Measurements from ENCODE around the gene CLDND1.

Gene CLDND1

DNA sequence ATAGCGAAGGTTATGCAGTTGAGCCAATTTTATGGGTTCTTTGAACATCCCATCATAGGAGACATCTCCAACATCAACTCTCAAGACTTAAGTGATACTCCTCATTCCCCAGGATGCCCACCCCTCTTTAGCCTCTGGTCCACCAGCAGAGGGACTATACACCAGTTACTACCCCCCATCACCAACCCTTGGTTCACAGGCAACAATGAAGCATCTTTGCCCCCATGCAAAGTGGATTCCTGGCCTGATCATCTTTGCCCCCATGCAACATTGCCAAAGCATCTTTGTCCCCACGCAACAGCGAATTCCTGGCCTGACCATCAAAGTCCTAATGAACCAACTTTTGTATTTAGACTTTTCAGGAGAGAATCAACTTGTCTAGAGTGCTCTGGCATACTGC is 28.1 kb upstream of the CLDND1 start:
- TF ChIP-seq BACH2 (CRISPR knock-in tag; IDR thresholded peaks at IDR 0.05; ENCODE audit: borderline replicate concordance), result no peak
- TF ChIP-seq, protein P1, sequence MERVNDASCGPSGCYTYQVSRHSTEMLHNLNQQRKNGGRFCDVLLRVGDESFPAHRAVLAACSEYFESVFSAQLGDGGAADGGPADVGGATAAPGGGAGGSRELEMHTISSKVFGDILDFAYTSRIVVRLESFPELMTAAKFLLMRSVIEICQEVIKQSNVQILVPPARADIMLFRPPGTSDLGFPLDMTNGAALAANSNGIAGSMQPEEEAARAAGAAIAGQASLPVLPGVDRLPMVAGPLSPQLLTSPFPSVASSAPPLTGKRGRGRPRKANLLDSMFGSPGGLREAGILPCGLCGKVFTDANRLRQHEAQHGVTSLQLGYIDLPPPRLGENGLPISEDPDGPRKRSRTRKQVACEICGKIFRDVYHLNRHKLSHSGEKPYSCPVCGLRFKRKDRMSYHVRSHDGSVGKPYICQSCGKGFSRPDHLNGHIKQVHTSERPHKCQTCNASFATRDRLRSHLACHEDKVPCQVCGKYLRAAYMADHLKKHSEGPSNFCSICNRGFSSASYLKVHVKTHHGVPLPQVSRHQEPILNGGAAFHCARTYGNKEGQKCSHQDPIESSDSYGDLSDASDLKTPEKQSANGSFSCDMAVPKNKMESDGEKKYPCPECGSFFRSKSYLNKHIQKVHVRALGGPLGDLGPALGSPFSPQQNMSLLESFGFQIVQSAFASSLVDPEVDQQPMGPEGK (CRISPR knock-in tag; IDR thresholded peaks at IDR 0.05; ENCODE audit: borderline replicate concordance), result no peak
- TF ChIP-seq ARNTL (CRISPR knock-in tag; IDR thresholded peaks at IDR 0.05; ENCODE audit: borderline replicate concordance, low read depth), result no peak
- TF ChIP-seq, protein P2, sequence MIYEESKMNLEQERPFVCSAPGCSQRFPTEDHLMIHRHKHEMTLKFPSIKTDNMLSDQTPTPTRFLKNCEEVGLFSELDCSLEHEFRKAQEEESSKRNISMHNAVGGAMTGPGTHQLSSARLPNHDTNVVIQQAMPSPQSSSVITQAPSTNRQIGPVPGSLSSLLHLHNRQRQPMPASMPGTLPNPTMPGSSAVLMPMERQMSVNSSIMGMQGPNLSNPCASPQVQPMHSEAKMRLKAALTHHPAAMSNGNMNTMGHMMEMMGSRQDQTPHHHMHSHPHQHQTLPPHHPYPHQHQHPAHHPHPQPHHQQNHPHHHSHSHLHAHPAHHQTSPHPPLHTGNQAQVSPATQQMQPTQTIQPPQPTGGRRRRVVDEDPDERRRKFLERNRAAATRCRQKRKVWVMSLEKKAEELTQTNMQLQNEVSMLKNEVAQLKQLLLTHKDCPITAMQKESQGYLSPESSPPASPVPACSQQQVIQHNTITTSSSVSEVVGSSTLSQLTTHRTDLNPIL (CRISPR knock-in tag; IDR thresholded peaks at IDR 0.05; ENCODE audit: low read depth), result no peak
- TF ChIP-seq, protein P3, sequence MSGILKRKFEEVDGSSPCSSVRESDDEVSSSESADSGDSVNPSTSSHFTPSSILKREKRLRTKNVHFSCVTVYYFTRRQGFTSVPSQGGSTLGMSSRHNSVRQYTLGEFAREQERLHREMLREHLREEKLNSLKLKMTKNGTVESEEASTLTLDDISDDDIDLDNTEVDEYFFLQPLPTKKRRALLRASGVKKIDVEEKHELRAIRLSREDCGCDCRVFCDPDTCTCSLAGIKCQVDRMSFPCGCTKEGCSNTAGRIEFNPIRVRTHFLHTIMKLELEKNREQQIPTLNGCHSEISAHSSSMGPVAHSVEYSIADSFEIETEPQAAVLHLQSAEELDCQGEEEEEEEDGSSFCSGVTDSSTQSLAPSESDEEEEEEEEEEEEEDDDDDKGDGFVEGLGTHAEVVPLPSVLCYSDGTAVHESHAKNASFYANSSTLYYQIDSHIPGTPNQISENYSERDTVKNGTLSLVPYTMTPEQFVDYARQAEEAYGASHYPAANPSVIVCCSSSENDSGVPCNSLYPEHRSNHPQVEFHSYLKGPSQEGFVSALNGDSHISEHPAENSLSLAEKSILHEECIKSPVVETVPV (CRISPR knock-in tag; IDR thresholded peaks at IDR 0.05), result no peak
- TF ChIP-seq ISL1 (CRISPR knock-in tag; IDR thresholded peaks at IDR 0.05), result no peak
- TF ChIP-seq ZFP30 (CRISPR knock-in tag; IDR thresholded peaks at IDR 0.05), result no peak
- TF ChIP-seq CSDC2 (CRISPR knock-in tag; IDR thresholded peaks at IDR 0.05), result no peak
- TF ChIP-seq PPARA (CRISPR knock-in tag; IDR thresholded peaks at IDR 0.05; ENCODE audit: borderline replicate concordance), result no peak
- no peak for TF ChIP-seq RARB (CRISPR knock-in tag; IDR thresholded peaks at IDR 0.05)
- TF ChIP-seq ZNF70 (CRISPR knock-in tag; IDR thresholded peaks at IDR 0.05), result no peak
- TF ChIP-seq ZNF565 (CRISPR knock-in tag; conservative IDR thresholded peaks at IDR 0.05; ENCODE audit: low read depth), result no peak
- TF ChIP-seq ZC3H10 (CRISPR knock-in tag; IDR thresholded peaks at IDR 0.05), result no peak
- TF ChIP-seq TCF4 (CRISPR knock-in tag; IDR thresholded peaks at IDR 0.05; ENCODE audit: borderline replicate concordance), result no peak
- TF ChIP-seq, protein P4, sequence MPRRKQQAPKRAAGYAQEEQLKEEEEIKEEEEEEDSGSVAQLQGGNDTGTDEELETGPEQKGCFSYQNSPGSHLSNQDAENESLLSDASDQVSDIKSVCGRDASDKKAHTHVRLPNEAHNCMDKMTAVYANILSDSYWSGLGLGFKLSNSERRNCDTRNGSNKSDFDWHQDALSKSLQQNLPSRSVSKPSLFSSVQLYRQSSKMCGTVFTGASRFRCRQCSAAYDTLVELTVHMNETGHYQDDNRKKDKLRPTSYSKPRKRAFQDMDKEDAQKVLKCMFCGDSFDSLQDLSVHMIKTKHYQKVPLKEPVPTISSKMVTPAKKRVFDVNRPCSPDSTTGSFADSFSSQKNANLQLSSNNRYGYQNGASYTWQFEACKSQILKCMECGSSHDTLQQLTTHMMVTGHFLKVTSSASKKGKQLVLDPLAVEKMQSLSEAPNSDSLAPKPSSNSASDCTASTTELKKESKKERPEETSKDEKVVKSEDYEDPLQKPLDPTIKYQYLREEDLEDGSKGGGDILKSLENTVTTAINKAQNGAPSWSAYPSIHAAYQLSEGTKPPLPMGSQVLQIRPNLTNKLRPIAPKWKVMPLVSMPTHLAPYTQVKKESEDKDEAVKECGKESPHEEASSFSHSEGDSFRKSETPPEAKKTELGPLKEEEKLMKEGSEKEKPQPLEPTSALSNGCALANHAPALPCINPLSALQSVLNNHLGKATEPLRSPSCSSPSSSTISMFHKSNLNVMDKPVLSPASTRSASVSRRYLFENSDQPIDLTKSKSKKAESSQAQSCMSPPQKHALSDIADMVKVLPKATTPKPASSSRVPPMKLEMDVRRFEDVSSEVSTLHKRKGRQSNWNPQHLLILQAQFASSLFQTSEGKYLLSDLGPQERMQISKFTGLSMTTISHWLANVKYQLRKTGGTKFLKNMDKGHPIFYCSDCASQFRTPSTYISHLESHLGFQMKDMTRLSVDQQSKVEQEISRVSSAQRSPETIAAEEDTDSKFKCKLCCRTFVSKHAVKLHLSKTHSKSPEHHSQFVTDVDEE (CRISPR knock-in tag; IDR thresholded peaks at IDR 0.05), result no peak
- no peak for TF ChIP-seq TOX (CRISPR knock-in tag; IDR thresholded peaks at IDR 0.05; ENCODE audit: borderline replicate concordance)
- no peak for ATAC-seq

DNA sequence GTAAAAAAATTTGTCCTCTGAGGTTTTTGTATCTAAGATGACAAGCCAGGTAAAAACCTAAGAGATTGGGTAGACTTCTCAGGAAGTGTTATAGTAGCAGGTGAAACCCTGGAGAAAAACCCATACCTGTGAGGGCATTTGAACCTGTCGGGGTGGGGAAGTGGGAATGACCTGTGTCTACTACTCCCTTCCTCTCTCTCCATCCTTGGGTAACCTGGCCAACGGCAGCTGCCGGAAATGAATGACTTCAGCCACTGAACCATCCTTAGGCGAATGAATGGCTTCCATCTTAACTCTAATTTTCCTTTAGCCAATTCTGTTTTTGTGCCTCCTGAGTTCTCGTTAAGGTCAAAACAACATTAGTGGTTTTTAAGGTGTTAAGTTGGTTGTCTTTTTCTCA is 25.8 kb upstream of the CLDND1 start:
- TF ChIP-seq GLIS3 (CRISPR knock-in tag; IDR thresholded peaks at IDR 0.05) (no peak), RARB (CRISPR knock-in tag; IDR thresholded peaks at IDR 0.05) (no peak), ESRRG (CRISPR knock-in tag; IDR thresholded peaks at IDR 0.05) (no peak), ZNF565 (CRISPR knock-in tag; conservative IDR thresholded peaks at IDR 0.05; ENCODE audit: low read depth) (no peak), TOX (CRISPR knock-in tag; IDR thresholded peaks at IDR 0.05; ENCODE audit: borderline replicate concordance) (no peak), CSDC2 (CRISPR knock-in tag; IDR thresholded peaks at IDR 0.05) (no peak), BACH2 (CRISPR knock-in tag; IDR thresholded peaks at IDR 0.05; ENCODE audit: borderline replicate concordance) (no peak), ZC3H10 (CRISPR knock-in tag; IDR thresholded peaks at IDR 0.05) (no peak), ZFP30 (CRISPR knock-in tag; IDR thresholded peaks at IDR 0.05) (no peak), ZNF70 (CRISPR knock-in tag; IDR thresholded peaks at IDR 0.05) (no peak), OSR1 (CRISPR knock-in tag; IDR thresholded peaks at IDR 0.05) (no peak)
- TF ChIP-seq, protein P5, sequence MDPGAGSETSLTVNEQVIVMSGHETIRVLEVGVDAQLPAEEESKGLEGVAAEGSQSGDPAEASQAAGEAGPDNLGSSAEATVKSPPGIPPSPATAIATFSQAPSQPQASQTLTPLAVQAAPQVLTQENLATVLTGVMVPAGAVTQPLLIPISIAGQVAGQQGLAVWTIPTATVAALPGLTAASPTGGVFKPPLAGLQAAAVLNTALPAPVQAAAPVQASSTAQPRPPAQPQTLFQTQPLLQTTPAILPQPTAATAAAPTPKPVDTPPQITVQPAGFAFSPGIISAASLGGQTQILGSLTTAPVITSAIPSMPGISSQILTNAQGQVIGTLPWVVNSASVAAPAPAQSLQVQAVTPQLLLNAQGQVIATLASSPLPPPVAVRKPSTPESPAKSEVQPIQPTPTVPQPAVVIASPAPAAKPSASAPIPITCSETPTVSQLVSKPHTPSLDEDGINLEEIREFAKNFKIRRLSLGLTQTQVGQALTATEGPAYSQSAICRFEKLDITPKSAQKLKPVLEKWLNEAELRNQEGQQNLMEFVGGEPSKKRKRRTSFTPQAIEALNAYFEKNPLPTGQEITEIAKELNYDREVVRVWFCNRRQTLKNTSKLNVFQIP (CRISPR knock-in tag; IDR thresholded peaks at IDR 0.05; ENCODE audit: borderline replicate concordance, low read depth), result no peak
- no peak for ATAC-seq

DNA sequence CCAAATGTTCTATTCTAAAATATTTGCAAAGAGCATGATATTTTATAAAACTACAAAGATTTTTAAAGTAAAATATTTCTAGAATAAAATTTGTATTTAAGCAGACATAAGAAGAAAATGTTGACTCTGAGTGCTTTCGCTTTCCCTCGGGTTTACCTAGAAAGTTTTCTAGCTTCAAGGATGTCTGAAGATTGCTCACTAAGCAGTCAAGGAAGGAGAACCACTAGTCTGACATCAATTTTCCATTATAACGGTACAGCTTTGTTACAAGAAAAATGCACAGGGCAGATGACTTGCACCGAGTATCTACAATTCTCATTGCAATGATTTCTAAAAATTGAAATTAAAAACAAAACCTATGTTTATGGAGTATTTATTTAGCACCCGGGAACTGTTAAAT is 23.2 kb upstream of the CLDND1 start:
- no peak for ATAC-seq
- TF ChIP-seq RARB (CRISPR knock-in tag; IDR thresholded peaks at IDR 0.05) (no peak), TCF4 (CRISPR knock-in tag; IDR thresholded peaks at IDR 0.05; ENCODE audit: borderline replicate concordance) (no peak), ZNF8 (CRISPR knock-in tag; IDR thresholded peaks at IDR 0.05) (no peak), ZNF565 (CRISPR knock-in tag; conservative IDR thresholded peaks at IDR 0.05; ENCODE audit: low read depth) (no peak), ISL1 (CRISPR knock-in tag; IDR thresholded peaks at IDR 0.05) (no peak), ZFP3 (CRISPR knock-in tag; IDR thresholded peaks at IDR 0.05) (no peak), ARNTL (CRISPR knock-in tag; IDR thresholded peaks at IDR 0.05; ENCODE audit: borderline replicate concordance, low read depth) (no peak), CSDC2 (CRISPR knock-in tag; IDR thresholded peaks at IDR 0.05) (no peak), ZC3H10 (CRISPR knock-in tag; IDR thresholded peaks at IDR 0.05) (no peak)
- TF ChIP-seq, protein P4 (CRISPR knock-in tag; IDR thresholded peaks at IDR 0.05), result no peak
- TF ChIP-seq, protein P3 (CRISPR knock-in tag; IDR thresholded peaks at IDR 0.05), result no peak

Data from SK-N-SH treated with all-trans-retinoic acid at 6 μM for 48 hours (cell line).